ENCODE data around the gene SAXO1. TPM values are rescaled to one million over a fixed set of nuclear protein-coding genes. Genes with fewer than 3 reads are reported as not detected.

Gene SAXO1
- total and polyA plus RNA-seq, 7 donors = 0.08 to 1.9 (median 0.38) TPM; not detected in 4

- intact Hi-C loops (cut with DNase I) = no loop called here
Measured at GRCh38 chr9:19018201-19018600, 14.8 kb downstream of the SAXO1 start.

GRCh38 chr9:19009391-19009965 is 23.5 kb downstream of the SAXO1 start:
- 55 to 62% (median 57%) methylated on average over 5 of the region's 5 CpGs for WGBS, 3 donors
- H3K9me3 ChIP-seq = peaks cover 3% of the 10 kb centered on the region
- intact Hi-C loops (cut with DNase I) = no loop called here
- no peak overlapping the region for H3K27ac ChIP-seq
- ATAC-seq (no peak), DNase-seq (no peak)
- no peaks in the 10 kb centered on the region for H3K36me3 ChIP-seq (ENCODE audit: insufficient read depth in 1 of 2, low read depth in 1 of 2)
- H3K4me1 ChIP-seq = no peaks in the 10 kb centered on the region
- no peak overlapping the region for H3K4me3 ChIP-seq
- H3K27me3 ChIP-seq (ENCODE audit: insufficient read depth in 3 of 3, low read length in 2 of 3) = peaks cover 0 to 2% (median 0%) of the 10 kb centered on the region in 3 donors
- no peak for TF ChIP-seq CTCF (IDR thresholded peaks at IDR 0.05)

More at GRCh38 chr9:19018201-19018600, 14.8 kb downstream of the SAXO1 start:
- ATAC-seq (no peak), DNase-seq (no peak)
- no peak overlapping the region for H3K27ac ChIP-seq
- 50 to 64% (median 55%) methylated on average over 4 of the region's 4 CpGs for WGBS, 3 donors
- H3K9me3 ChIP-seq = no peaks in the 10 kb centered on the region
- no peaks in the 10 kb centered on the region for H3K36me3 ChIP-seq (ENCODE audit: insufficient read depth in 1 of 2, low read depth in 1 of 2)
- no peaks in the 10 kb centered on the region for H3K4me1 ChIP-seq
- H3K4me3 ChIP-seq = no peak overlapping the region
- H3K27me3 ChIP-seq (ENCODE audit: insufficient read depth in 3 of 3, low read length in 2 of 3) = peaks cover 0 to 3% (median 2%) of the 10 kb centered on the region in 3 donors
- TF ChIP-seq CTCF (IDR thresholded peaks at IDR 0.05) = no peak

GRCh38 chr9:19000133-19000532 is 32.9 kb downstream of the SAXO1 start:
- Histone ChIP-seq H3K4me1 (no peaks in the 10 kb centered on the region), H3K27me3 (ENCODE audit: insufficient read depth in 3 of 3, low read length in 2 of 3) (no peaks in the 10 kb centered on the region), H3K36me3 (ENCODE audit: insufficient read depth in 1 of 2, low read depth in 1 of 2) (no peaks in the 10 kb centered on the region), H3K9me3 (peaks cover 6% of the 10 kb centered on the region), H3K27ac (no peak overlapping the region), H3K4me3 (no peak overlapping the region)
- 84 to 90% (median 86%) methylated on average over 16 of the region's 16 CpGs for WGBS, 3 donors
- no peak for TF ChIP-seq CTCF (IDR thresholded peaks at IDR 0.05)
- intact Hi-C loops (cut with DNase I) = no loop called here
- no peak for DNase-seq
- ATAC-seq = no peak

GRCh38 chr9:18999173-18999785 is 33.7 kb downstream of the SAXO1 start:
- WGBS, 3 donors = 93 to 97% (median 96%) methylated on average over 22 to 28 of the region's 28 CpGs
- Histone ChIP-seq H3K4me3 (no peak overlapping the region), H3K9me3 (peaks cover 5% of the 10 kb centered on the region), H3K27ac (no peak overlapping the region), H3K36me3 (ENCODE audit: insufficient read depth in 1 of 2, low read depth in 1 of 2) (no peaks in the 10 kb centered on the region), H3K27me3 (ENCODE audit: insufficient read depth in 3 of 3, low read length in 2 of 3) (no peaks in the 10 kb centered on the region), H3K4me1 (no peaks in the 10 kb centered on the region)
- TF ChIP-seq CTCF (IDR thresholded peaks at IDR 0.05) = no peak
- DNase-seq (no peak), ATAC-seq (no peak)
- intact Hi-C loops (cut with DNase I) = no loop called here
